ENCODE data around the gene MORN1.

- TF ChIP-seq CTCF (IDR thresholded peaks at IDR 0.05) = no peak
- no peak for TF ChIP-seq POLR2A (IDR thresholded peaks at IDR 0.05)
Observed at GRCh38 chr1:2301607-2302291, 89.6 kb downstream of the MORN1 start.

Measured in right lobe of liver (tissue), 4 donors.